Endometrial microvascular endothelial cells (primary cell): Measurements from ENCODE around the gene MGAT1. TPM values are rescaled to one million over a fixed set of nuclear protein-coding genes. Genes with fewer than 3 reads are reported as not detected.

Experiments
- in situ Hi-C: cut with HindIII; loops from 2 replicates; pipeline ENCODE4 v1.10.0; 2017; ENCODE audit warnings: low sequenced_read_pairs, low pct_unique_long_range_greater_than_20kb; ENCODE audit errors: inconsistent ontology term
- total RNA-seq: library from RNA; depleted of rRNA; stranded (reverse); fragments of >200 nt; gene quantifications from one replicate; pipeline ENCODE4 v1.2.3, GENCODE V29; 2015; ENCODE audit errors: inconsistent ontology term

The MGAT1 gene
- total RNA-seq, 1 donor from 2014 or later: 146 TPM

DNA sequence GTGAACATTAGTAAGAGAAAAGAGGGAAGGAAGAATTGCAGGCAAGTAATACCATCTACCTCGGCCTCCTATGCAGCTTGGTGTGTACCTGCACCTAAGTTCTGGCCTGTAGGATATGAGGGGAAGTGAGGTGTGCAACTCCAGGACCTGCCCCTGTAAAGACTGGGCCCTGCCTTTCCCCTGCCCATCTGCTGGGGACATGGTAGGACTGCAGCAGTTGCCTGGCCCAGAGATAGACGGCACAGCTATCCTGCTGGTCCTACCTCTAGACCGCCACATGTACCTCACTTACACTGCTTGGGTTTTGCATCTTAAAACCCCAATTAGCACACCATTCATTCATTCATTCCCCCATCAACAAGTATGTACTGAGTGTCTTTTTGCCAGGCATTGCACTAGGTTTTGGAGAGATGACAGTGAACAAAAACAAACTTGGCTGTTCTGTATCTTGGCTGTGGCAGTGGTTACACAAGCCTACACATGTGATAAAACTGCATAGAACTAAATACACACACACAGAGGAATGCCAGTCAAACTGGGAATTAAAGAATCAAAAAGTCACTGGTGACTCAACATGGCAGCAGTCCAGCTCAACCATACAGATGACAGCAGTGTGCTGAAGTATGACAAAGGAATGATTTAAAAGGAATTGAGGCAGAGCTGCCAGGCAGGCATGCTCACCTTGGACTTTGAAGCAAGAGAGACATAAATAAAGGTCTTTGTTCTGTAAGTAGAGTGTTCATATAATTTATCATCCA is 23.3 kb upstream of the MGAT1 start:
- in situ Hi-C loops: no loop called here

GRCh38 chr5:180824630-180825476 is 22.2 kb upstream of the MGAT1 start:
- in situ Hi-C loops: no loop called here

DNA sequence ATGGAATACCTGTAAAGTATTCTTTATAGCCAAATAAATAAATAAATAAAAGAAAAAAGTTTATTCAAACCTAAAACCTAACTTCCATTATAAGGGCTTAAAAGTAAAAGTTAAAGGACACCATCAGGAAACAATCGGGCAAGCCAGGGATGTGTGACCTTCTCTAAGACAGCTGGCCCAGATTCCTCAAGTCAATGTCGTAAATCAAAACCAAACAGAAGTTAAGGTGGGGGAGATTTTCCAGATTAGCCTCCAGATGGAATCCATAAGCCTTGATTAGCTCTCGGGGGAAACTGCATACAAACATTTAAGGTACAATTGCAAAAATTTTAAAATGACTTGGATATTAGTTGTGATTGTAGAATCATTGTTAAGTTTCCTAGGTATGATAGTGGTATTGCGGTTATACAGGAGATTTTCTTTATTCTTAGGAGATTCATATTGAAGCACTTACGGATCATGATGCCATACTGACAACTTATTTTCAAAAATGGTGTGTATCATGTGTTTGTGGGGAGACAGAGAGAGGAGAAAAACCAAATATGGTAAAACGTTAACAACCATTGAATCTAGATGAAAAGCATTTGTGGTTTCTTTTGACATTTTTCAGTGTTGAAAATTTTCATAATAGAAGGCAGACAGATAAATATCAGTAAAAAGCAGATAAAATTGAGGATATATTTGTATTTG is 21.5 kb upstream of the MGAT1 start:
- in situ Hi-C loops: no loop called here

- in situ Hi-C loops: no loop called here
Measured at GRCh38 chr5:180823346-180823745, 20.7 kb upstream of the MGAT1 start.

DNA sequence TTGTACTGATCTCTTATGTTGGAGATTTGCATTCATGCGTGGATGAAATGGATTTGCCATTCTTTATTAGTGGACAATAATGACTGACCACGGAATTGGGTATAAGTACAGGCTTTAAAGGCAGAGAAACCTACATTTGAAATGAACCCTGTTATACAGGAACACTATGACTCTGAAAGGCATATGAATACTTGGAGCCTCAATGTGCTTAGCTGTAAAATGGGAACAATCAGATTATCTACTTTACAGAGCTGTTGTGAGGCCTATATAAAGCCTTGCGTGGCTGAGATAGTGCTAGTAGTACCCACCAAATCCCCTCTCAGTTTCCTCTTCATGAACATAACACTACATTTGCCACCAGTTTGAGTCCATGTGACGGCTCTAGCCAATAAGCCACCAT is 18.9 kb upstream of the MGAT1 start:
- in situ Hi-C loops: no loop called here

DNA sequence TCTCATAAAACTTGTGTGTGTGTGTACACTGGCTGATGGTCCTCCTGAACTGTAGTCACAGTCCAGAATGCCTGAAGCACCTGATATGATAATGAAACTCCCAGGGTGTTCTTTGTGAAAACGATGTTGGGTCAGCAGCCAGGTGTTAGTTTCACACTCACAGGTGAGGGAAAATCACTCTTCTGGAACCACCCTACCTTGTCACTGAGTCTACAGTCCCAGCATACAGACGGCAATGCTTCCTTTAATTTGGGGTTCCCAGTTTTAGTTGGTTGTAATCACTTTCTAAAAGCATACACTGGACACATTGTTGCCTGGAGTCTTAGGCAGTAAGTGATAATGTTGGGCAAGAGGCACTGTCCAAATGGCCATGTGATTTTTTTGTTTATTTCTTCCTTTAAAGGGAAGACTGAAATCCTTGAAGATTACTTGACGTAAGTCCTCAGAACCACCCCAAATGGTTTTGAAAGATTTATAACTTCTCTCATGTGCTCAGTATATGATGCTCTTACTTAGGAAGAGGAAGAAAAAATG is 18.2 kb upstream of the MGAT1 start:
- in situ Hi-C loops: no loop called here

DNA sequence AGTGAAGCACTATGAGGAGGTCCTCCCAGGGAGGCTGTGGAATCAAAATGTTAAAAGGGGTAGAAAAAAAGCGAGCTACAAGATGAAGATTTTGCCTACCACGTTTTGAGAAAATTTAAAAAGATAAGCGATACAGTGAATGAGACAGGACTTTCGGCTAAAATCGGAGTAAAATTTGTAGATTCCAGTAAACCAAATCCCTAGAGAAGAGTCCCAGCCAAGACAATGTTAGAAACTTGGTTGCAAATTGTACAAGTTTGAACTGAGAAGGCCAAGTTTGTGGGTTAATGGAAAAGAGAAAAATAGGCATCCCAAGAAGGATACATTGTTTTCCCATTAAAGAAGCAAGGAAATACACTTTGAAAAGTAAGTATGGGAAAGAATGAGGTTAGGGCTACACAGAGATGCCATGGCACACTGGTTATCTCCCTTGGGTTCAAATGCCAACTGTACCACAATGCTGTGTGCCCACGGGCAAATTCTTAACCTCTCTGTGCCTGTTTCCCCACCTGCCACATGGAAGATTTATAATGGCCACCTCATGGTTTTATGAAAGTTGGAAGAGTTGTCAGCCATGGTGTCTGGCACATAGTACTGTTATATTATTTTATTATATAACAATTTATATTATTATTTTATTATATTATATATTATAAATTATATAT is 16.2 kb upstream of the MGAT1 start:
- in situ Hi-C loops: no loop called here

DNA sequence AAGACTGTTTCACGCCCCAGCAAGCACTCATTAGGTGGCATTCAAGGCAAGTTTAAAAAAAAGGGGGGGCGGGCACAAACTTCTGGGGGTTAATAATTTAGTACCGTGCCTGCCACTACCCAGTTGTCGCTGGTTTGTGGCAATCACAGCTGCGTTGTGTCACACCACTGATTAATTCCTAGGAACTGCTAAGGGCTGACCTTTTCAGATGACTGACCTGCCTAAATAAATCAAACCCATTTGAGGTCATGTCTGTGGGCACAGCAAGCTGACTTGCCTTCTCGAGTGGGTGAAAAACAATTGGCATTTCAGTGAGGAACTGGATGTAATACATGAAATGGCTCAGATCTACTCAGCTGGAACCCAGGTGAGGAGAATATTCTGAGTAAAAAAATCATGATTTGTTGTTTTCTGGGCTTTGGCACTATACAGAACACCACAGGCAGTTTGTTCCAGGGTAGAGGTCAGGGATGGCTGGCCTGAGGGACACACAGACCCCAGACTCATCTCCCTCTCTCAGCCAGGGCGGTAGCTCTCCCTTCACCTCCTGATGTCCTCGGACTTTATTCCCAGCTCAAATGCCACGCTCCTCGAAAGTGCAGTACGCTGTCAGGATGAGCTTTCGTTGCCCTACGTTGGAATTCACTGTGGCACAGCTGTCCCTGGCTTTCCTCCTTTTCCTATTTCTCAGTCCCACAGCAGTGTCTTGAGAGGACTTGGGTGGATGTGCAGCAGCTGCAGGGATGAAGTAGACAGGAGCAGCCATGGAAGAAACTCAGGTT is 15.5 kb upstream of the MGAT1 start:
- in situ Hi-C loops: no loop called here

DNA sequence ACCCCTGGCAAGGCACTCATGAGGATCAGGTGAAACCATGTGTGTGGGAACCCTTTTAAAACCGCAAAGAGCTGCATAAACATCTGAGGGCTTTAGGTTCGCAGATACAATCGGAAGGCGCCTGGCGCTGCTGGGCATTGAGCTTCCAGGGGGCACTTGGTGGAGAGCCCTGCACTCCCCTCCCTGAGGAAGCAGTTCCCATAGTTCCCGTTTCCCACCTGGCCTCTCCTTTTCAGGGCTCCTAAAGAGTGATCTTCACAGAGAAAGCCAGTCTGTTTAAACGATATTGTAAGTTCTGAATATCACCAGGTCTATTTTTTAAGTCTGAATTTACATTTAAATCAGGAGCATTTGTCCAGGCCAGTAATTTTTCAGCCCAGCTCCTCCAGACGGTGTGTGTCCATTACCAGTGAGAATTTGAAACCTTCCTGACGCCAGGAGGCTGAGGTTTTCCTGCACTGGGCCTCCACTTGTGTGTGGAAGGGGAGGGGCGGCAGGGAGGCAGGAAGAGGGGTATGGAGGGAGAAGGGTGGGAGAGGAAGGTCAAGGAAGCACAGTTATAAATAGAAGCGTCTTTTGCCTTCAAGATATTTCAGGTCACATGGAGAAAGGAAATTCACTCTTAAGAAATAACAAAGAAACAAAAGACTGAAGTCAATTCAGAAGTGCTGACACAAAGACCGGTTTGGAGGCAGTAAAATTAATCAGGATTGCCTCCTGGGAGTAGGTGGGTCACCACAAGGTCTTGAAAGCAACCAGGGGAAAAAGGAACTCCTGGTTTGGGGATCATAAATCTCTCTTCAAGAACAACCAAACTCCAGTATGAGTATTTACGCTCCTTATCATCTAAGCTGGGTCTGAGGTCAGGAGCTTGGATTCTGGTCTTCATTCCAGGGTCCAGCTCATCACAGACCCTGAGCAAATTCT is 14.3 kb upstream of the MGAT1 start:
- in situ Hi-C loops: no loop called here

DNA sequence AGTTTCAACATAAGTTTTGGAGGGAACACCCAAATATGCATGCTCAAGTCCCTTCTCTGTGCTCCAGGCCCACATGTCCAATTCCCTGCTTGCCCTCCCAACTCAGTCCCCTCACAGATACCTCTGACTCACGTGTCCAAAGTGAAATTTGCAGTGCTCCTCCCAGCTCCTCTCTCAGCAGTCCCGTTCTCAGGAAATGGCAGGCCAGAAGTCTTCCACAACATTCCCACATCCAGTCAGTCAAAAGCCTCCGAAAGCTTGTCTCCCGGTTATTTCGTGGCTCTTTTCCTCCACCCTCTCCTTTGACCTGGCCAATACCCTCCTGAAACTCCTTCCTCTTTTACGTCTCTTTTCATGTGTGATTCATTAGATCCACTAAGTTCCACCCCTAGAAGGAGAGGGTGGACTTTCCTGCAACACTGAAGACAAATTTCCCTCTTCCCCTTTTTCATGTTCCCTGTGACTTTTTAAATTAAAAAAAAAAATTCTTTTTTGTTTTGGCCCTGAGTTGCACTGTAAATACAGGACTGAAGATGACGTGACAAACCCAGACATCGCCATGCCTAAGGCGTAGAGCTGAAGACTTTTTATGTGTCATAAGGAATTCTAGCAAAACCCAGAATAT is 12.8 kb upstream of the MGAT1 start:
- in situ Hi-C loops: no loop called here

DNA sequence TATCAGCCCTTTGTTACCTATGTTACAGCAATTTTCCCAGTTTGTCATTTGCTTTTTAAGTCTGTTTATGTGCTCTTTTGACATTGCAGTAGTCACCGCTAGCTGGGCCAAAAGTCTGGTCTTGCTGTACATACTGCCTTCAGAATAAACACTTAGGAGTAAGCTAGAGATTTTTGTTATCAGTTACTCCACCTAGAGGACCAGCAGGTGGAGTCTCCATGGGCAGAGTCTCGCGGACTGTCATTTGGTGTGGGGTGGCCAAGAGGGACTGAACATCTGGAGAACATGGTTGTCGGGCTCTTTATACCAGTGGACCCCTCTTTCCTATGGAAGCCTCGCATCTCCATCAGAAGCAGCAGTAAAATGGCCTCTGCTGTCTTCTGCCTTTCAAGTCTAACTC is 10.8 kb upstream of the MGAT1 start:
- in situ Hi-C loops: no loop called here

GRCh38 chr5:180811623-180812124 is 9.1 kb upstream of the MGAT1 start:
- in situ Hi-C loops: no loop called here

DNA sequence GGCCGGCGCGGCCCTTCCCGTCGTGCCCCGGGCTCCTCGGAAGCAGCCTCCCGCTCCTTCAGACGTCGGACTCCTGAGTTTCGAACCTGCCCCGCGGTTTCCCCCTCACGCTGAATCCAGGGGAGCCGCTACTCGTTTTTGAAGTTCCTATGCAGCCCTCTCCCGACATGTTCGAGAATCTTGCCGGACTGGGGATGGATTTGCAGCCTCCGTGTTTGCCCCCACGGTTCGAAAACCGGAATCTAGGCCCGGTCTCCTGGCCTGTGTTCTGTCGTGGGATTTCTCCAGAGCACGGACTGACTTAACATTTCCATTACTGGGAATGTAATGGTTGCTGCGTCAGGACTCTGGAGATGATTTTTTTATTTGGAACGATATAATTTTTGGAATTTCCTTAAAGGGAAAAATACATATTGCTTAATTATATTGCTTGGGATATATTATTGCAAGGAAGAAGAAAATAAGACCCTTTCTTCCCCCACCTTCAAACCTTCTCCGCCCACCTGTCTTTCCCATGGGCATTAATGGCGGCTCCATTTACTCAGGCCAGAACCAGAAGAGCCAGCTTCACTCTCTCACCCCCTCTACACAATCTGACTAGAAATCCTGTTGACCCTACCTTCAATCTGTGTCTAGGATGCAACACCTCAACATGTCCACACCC is 8.5 kb upstream of the MGAT1 start:
- in situ Hi-C loops: no loop called here

DNA sequence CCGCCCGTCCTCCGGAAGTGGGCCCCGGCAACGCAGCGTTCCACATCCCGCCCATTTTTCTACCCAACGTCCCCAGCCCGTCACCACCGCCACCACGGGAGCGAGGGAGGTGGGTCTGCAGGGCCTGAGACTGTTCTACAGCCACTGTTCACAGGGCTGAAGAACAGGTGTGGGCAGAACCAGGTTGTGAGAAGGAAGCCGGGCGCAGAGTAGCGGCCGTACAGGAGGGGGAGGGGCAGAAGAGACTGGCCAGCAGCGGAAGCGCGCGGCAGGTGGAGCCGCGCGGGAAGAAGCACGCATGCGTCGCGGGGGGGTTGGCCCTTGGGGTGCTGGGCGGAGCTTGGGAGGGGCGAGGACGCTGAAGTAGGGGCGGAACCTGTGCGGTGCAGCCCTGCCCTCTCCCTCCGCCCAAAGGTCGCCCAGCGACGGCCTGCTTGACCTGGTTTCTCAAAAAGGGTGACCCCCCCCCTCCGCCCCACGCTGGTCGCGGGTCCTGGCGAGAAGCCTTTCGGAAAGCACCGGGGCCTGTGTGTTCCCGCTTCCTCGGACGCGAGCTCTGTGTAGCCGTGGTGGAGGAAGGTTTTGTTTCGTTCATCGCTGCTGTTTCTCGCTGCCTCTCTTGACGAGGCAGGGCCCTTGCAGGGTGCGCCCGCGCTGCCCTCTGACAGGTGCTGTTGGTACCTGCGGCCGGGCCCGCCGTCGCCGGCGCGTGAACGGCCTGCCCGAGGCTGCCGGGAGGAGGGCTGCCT is 7.8 kb upstream of the MGAT1 start:
- in situ Hi-C loops: no loop called here

- in situ Hi-C loops: no loop called here
Measured at GRCh38 chr5:180809403-180810209, 7.0 kb upstream of the MGAT1 start.
